HEK293 (cell line): ENCODE data around the gene DHRS7B.
"Not testable (repeated sequence)": the region's sequence is repeated elsewhere in the genome, so short reads cannot be mapped to it uniquely, and the experiment has no call there.

ENCODE experiments used
- CTCF ChIA-PET: fragments of 350-600 bp; formaldehyde crosslinking; extraction: SDS; loops from one replicate; lab custom pipeline; 2021; ENCODE audit warnings: antibody characterized with exemption; lab: Yijun Ruan, JAX
- POLR2A ChIA-PET: fragments of 300-600 bp; formaldehyde crosslinking; extraction: SDS; loops from one replicate; lab custom pipeline; 2020; ENCODE audit warnings: antibody characterized with exemption, inconsistent platforms; lab: Yijun Ruan, JAX
- H3K27ac ChIP-seq: fragments of 200-500 bp; sonication (Bioruptor generic); 2 replicates; pipeline ENCODE4 v1.5.1; 2014; ENCODE audit warnings: low read depth, low read length, control low read depth, inconsistent platforms; ENCODE audit errors: extremely low read depth
- H3K36me3 ChIP-seq, 2 experiments: fragments of 200-500 bp in 1 of 2; sonication (Bioruptor generic) in 1 of 2; 1 replicate in 1 of 2; 2 replicates in 1 of 2; pipeline ENCODE4 v1.5.1; 2014 to 2017; ENCODE audit warnings: inconsistent platforms in 2 of 2, low read length in 2 of 2; ENCODE audit not compliant: control insufficient read depth in 2 of 2, insufficient read depth in 1 of 2
- H3K4me1 ChIP-seq: fragments of 200-500 bp; sonication (Bioruptor generic); 2 replicates; pipeline ENCODE4 v1.5.1; 2014; ENCODE audit warnings: mild to moderate bottlenecking, low read length, inconsistent platforms; ENCODE audit not compliant: control insufficient read depth, insufficient read depth
- H3K4me3 ChIP-seq: 2 replicates; pipeline ENCODE4 v1.5.1; 2011; ENCODE audit warnings: low read depth, mild to moderate bottlenecking, control low read depth, low read length, moderate library complexity
- H3K9me3 ChIP-seq: fragments of 200-500 bp; sonication (Bioruptor generic); 2 replicates; pipeline ENCODE4 v1.5.1; 2014; ENCODE audit warnings: low read depth, low read length, inconsistent platforms; ENCODE audit not compliant: control insufficient read depth, insufficient read depth
- ELK4 ChIP-seq: IDR thresholded peaks from 2 replicates; pipeline ENCODE4 v1.6.1; 2011; ENCODE audit warnings: mild to moderate bottlenecking, low read depth, low read length, borderline replicate concordance
- HOXA7 ChIP-seq: sonication (generic); formaldehyde crosslinking; IDR thresholded peaks from 2 replicates; pipeline ENCODE4 v1.8.1; 2022; ENCODE audit warnings: missing genetic modification reagents, borderline replicate concordance
- ZBTB7A ChIP-seq: fragments of 450-650 bp; formaldehyde crosslinking; IDR thresholded peaks from 2 replicates; pipeline ENCODE4 v1.5.1; 2016; ENCODE audit warnings: low read depth, missing biosample characterization, missing genetic modification characterization
- ZNF114 ChIP-seq: fragments of 450-650 bp; formaldehyde crosslinking; IDR thresholded peaks from 2 replicates; pipeline ENCODE4 v1.5.0; 2017; ENCODE audit warnings: missing biosample characterization, missing genetic modification characterization
- ZNF133 ChIP-seq: fragments of 450-650 bp; formaldehyde crosslinking; IDR thresholded peaks from 2 replicates; pipeline ENCODE4 v1.5.1; 2016; ENCODE audit warnings: missing biosample characterization, missing genetic modification characterization
- ZNF169 ChIP-seq: fragments of 450-650 bp; formaldehyde crosslinking; IDR thresholded peaks from 2 replicates; pipeline ENCODE4 v1.5.1; 2016; ENCODE audit warnings: missing biosample characterization, missing genetic modification characterization
- ZNF175 ChIP-seq: fragments of 450-650 bp; formaldehyde crosslinking; IDR thresholded peaks from 2 replicates; pipeline ENCODE4 v1.5.1; 2016; ENCODE audit warnings: missing biosample characterization, missing genetic modification characterization
- ZNF280C ChIP-seq: fragments of 450-650 bp; formaldehyde crosslinking; IDR thresholded peaks from 2 replicates; pipeline ENCODE4 v1.5.1; 2016; ENCODE audit warnings: missing biosample characterization, missing genetic modification characterization
- ZNF335 ChIP-seq: fragments of 450-650 bp; formaldehyde crosslinking; conservative IDR thresholded peaks from 2 replicates; pipeline ENCODE4 v1.5.1; 2016; ENCODE audit warnings: missing biosample characterization, missing genetic modification characterization
- ZNF366 ChIP-seq: fragments of 450-650 bp; formaldehyde crosslinking; conservative IDR thresholded peaks from 2 replicates; pipeline ENCODE4 v1.5.1; 2016; ENCODE audit warnings: missing biosample characterization, missing genetic modification characterization
- ZNF394 ChIP-seq: fragments of 450-650 bp; formaldehyde crosslinking; IDR thresholded peaks from 2 replicates; pipeline ENCODE4 v1.5.1; 2016; ENCODE audit warnings: missing biosample characterization, missing genetic modification characterization, mild to moderate bottlenecking, moderate library complexity, borderline replicate concordance
- ZNF488 ChIP-seq: fragments of 450-650 bp; formaldehyde crosslinking; IDR thresholded peaks from 2 replicates; pipeline ENCODE4 v1.5.1; 2016; ENCODE audit warnings: missing biosample characterization, missing genetic modification characterization
- ZNF645 ChIP-seq: fragments of 450-650 bp; formaldehyde crosslinking; IDR thresholded peaks from 2 replicates; pipeline ENCODE4; 2016; ENCODE audit warnings: missing biosample characterization, missing genetic modification characterization
- ZNF660 ChIP-seq: fragments of 450-650 bp; IDR thresholded peaks from 2 replicates; pipeline ENCODE4 v1.5.1; 2018; ENCODE audit warnings: missing biosample characterization, mild to moderate bottlenecking, missing genetic modification characterization
- ZNF701 ChIP-seq: fragments of 450-650 bp; formaldehyde crosslinking; IDR thresholded peaks from 2 replicates; pipeline ENCODE4 v1.5.1; 2016; ENCODE audit warnings: missing biosample characterization, missing genetic modification characterization
- ZNF830 ChIP-seq: fragments of 450-650 bp; IDR thresholded peaks from 2 replicates; pipeline ENCODE4 v1.5.0; 2018; ENCODE audit warnings: missing biosample characterization, missing genetic modification characterization, low read depth, mild to moderate bottlenecking, moderate library complexity
- ZSCAN16 ChIP-seq: fragments of 450-650 bp; formaldehyde crosslinking; IDR thresholded peaks from 2 replicates; pipeline ENCODE4 v1.5.1; 2016; ENCODE audit warnings: missing biosample characterization, missing genetic modification characterization

Gene DHRS7B

GRCh38 chr17:21143695-21144094 lies 16.9 kb downstream of the DHRS7B start:
- Histone ChIP-seq H3K36me3 (peaks cover 7 to 13% of the 10 kb centered on the region in 2 experiments; a peak in 2 of 3 replicates), H3K27ac (no peak overlapping the region)
- no peak for TF ChIP-seq ZNF488 (tag by site-specific recombination)
- TF ChIP-seq ZNF133 (tag by site-specific recombination): no peak
- TF ChIP-seq ZBTB7A (tag by site-specific recombination): no peak
- no peak for TF ChIP-seq ZNF394 (tag by site-specific recombination)
- no peak for TF ChIP-seq ZNF660 (tag by site-specific recombination)
- TF ChIP-seq ZNF169: no peak
- TF ChIP-seq HOXA7: no peak
- no peak for TF ChIP-seq ZNF175 (tag by site-specific recombination)
- no peak for TF ChIP-seq ZSCAN16 (tag by site-specific recombination)
- no peak for TF ChIP-seq ELK4
- no peak for TF ChIP-seq ZNF366 (tag by site-specific recombination)
- no peak for TF ChIP-seq ZNF830 (tag by site-specific recombination)
- no peak for TF ChIP-seq ZNF701
- TF ChIP-seq ZNF645 (tag by site-specific recombination): no peak
- TF ChIP-seq ZNF114 (tag by site-specific recombination): no peak
- no peak for TF ChIP-seq ZNF335
- TF ChIP-seq ZNF280C: no peak
- TF ChIP-seq, all 188 proteins: peak for 0
- H3K4me1 ChIP-seq: no peaks in the 10 kb centered on the region
- H3K4me3 ChIP-seq: no peak overlapping the region
- POLR2A ChIA-PET: no interaction called here
- CTCF ChIA-PET: interaction anchor here (0.6 to 0.7 kb wide), 2 partner anchors 11 to 17 kb away, joined by 3 to 6 read pairs; no protein-coding TSS in a partner anchor
- no peaks in the 10 kb centered on the region; the same call in none of the 2 replicates for H3K9me3 ChIP-seq

- POLR2A ChIA-PET, H3K4me3 ChIP-seq, H3K4me1 ChIP-seq, H3K9me3 ChIP-seq, H3K27ac ChIP-seq: not testable (repeated sequence)
- peaks cover 7 to 13% of the 10 kb centered on the region in 2 experiments; a peak in 2 of 3 replicates for H3K36me3 ChIP-seq
- CTCF ChIA-PET: interaction anchor here (0.7 kb wide), 1 partner anchor 12 kb away, joined by 3 read pairs; no protein-coding TSS in a partner anchor
These were observed 17.5 kb downstream of the DHRS7B start for GRCh38 chr17:21144299-21144698.
